ENCODE measurements around the gene MED23.

DNA sequence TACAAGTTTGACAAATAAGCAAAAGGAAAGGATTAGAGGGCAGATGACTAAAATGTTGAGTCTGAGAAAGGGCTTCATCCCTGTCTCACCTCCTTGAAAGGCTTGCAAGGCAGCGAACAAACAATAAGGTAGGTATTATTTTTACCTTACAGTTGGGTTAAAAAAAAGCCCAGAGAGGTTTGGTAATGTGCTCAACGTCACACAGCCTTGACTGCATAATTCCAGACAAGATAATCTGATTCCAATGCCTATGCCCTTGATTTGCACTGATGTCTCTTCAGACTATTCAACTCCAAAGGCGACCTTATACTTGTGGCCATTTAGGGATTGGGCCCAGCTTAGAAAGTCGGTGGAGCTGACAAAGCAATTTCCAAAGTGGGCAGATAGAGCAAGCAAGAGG, 53.4 kb downstream of the MED23 start:
- no peak for TF ChIP-seq EZH2phosphoT487 (IDR thresholded peaks at IDR 0.05; ENCODE audit: borderline replicate concordance, low read depth)
- TF ChIP-seq, protein P1, sequence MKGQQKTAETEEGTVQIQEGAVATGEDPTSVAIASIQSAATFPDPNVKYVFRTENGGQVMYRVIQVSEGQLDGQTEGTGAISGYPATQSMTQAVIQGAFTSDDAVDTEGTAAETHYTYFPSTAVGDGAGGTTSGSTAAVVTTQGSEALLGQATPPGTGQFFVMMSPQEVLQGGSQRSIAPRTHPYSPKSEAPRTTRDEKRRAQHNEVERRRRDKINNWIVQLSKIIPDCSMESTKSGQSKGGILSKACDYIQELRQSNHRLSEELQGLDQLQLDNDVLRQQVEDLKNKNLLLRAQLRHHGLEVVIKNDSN (IDR thresholded peaks at IDR 0.05; ENCODE audit: borderline replicate concordance, low read depth): no peak
- TF ChIP-seq MXI1 (IDR thresholded peaks at IDR 0.05; ENCODE audit: low read depth, low read length): no peak
- TF ChIP-seq RAD21 (IDR thresholded peaks at IDR 0.05; ENCODE audit: low read length): no peak
- TF ChIP-seq, protein P2, sequence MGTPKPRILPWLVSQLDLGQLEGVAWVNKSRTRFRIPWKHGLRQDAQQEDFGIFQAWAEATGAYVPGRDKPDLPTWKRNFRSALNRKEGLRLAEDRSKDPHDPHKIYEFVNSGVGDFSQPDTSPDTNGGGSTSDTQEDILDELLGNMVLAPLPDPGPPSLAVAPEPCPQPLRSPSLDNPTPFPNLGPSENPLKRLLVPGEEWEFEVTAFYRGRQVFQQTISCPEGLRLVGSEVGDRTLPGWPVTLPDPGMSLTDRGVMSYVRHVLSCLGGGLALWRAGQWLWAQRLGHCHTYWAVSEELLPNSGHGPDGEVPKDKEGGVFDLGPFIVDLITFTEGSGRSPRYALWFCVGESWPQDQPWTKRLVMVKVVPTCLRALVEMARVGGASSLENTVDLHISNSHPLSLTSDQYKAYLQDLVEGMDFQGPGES (IDR thresholded peaks at IDR 0.05; ENCODE audit: low read depth, low read length): no peak
- TF ChIP-seq, protein P3, sequence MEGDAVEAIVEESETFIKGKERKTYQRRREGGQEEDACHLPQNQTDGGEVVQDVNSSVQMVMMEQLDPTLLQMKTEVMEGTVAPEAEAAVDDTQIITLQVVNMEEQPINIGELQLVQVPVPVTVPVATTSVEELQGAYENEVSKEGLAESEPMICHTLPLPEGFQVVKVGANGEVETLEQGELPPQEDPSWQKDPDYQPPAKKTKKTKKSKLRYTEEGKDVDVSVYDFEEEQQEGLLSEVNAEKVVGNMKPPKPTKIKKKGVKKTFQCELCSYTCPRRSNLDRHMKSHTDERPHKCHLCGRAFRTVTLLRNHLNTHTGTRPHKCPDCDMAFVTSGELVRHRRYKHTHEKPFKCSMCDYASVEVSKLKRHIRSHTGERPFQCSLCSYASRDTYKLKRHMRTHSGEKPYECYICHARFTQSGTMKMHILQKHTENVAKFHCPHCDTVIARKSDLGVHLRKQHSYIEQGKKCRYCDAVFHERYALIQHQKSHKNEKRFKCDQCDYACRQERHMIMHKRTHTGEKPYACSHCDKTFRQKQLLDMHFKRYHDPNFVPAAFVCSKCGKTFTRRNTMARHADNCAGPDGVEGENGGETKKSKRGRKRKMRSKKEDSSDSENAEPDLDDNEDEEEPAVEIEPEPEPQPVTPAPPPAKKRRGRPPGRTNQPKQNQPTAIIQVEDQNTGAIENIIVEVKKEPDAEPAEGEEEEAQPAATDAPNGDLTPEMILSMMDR (IDR thresholded peaks at IDR 0.05): no peak
- TF ChIP-seq POLR2AphosphoS5 (IDR thresholded peaks at IDR 0.05; ENCODE audit: low read depth, low read length): no peak
- TF ChIP-seq TCF12 (IDR thresholded peaks at IDR 0.05): no peak
- no peak for TF ChIP-seq RFX5 (IDR thresholded peaks at IDR 0.05; ENCODE audit: low read length)
- TF ChIP-seq ELF1 (IDR thresholded peaks at IDR 0.05): no peak
- TF ChIP-seq GABPA (IDR thresholded peaks at IDR 0.05; ENCODE audit: low read depth): no peak
- TF ChIP-seq, protein P4, sequence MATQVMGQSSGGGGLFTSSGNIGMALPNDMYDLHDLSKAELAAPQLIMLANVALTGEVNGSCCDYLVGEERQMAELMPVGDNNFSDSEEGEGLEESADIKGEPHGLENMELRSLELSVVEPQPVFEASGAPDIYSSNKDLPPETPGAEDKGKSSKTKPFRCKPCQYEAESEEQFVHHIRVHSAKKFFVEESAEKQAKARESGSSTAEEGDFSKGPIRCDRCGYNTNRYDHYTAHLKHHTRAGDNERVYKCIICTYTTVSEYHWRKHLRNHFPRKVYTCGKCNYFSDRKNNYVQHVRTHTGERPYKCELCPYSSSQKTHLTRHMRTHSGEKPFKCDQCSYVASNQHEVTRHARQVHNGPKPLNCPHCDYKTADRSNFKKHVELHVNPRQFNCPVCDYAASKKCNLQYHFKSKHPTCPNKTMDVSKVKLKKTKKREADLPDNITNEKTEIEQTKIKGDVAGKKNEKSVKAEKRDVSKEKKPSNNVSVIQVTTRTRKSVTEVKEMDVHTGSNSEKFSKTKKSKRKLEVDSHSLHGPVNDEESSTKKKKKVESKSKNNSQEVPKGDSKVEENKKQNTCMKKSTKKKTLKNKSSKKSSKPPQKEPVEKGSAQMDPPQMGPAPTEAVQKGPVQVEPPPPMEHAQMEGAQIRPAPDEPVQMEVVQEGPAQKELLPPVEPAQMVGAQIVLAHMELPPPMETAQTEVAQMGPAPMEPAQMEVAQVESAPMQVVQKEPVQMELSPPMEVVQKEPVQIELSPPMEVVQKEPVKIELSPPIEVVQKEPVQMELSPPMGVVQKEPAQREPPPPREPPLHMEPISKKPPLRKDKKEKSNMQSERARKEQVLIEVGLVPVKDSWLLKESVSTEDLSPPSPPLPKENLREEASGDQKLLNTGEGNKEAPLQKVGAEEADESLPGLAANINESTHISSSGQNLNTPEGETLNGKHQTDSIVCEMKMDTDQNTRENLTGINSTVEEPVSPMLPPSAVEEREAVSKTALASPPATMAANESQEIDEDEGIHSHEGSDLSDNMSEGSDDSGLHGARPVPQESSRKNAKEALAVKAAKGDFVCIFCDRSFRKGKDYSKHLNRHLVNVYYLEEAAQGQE (IDR thresholded peaks at IDR 0.05; ENCODE audit: low read depth, low read length): no peak
- TF ChIP-seq YY1 (IDR thresholded peaks at IDR 0.05; ENCODE audit: low read depth): no peak
- TF ChIP-seq, protein P5, sequence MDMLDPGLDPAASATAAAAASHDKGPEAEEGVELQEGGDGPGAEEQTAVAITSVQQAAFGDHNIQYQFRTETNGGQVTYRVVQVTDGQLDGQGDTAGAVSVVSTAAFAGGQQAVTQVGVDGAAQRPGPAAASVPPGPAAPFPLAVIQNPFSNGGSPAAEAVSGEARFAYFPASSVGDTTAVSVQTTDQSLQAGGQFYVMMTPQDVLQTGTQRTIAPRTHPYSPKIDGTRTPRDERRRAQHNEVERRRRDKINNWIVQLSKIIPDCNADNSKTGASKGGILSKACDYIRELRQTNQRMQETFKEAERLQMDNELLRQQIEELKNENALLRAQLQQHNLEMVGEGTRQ (IDR thresholded peaks at IDR 0.05; ENCODE audit: borderline replicate concordance, low read depth, low read length): no peak

Measured in SK-N-SH (cell line).